Loucy (cell line): Measurements from ENCODE around the gene TMOD1.

Experiments
- H2AFZ ChIP-seq: fragments of 200-600 bp; sonication (generic); 2 replicates; pipeline ENCODE4 v1.6.0; 2016; ENCODE audit warnings: antibody characterized with exemption, mild to moderate bottlenecking, low read length, moderate library complexity
- H3F3A ChIP-seq: fragments of 200-600 bp; 2 replicates; pipeline ENCODE4 v1.6.0; 2016; ENCODE audit warnings: antibody characterized with exemption, low read depth, mild to moderate bottlenecking
- H3K27me3 ChIP-seq: fragments of 200-600 bp; sonication (generic); 2 replicates; pipeline ENCODE4 v1.6.1; 2014; ENCODE audit warnings: low read length, mild to moderate bottlenecking; ENCODE audit not compliant: insufficient read depth, poor library complexity, severe bottlenecking
- H3K36me3 ChIP-seq: fragments of 200-600 bp; sonication (generic); 2 replicates; pipeline ENCODE4 v1.6.1; 2016; ENCODE audit warnings: low read length; ENCODE audit not compliant: insufficient read depth
- H3K4me1 ChIP-seq: fragments of 200-600 bp; sonication (generic); 2 replicates; pipeline ENCODE4 v1.5.1; 2014; ENCODE audit warnings: low read length, mild to moderate bottlenecking; ENCODE audit not compliant: insufficient read depth, poor library complexity, severe bottlenecking
- H3K4me2 ChIP-seq: fragments of 200-600 bp; sonication (generic); 2 replicates; pipeline ENCODE4 v1.6.0; 2014; ENCODE audit warnings: antibody characterized with exemption, low read length, low read depth, mild to moderate bottlenecking; ENCODE audit not compliant: poor library complexity, severe bottlenecking
- H3K4me3 ChIP-seq: fragments of 200-600 bp; sonication (generic); 2 replicates; pipeline ENCODE4 v1.5.1; 2014; ENCODE audit warnings: low read length, mild to moderate bottlenecking, mixed read lengths; ENCODE audit not compliant: poor library complexity, severe bottlenecking
- H3K79me2 ChIP-seq: fragments of 200-600 bp; sonication (generic); 2 replicates; pipeline ENCODE4 v1.6.1; 2014; ENCODE audit warnings: low read length; ENCODE audit not compliant: insufficient read depth
- H3K9ac ChIP-seq: fragments of 200-600 bp; sonication (generic); 2 replicates; pipeline ENCODE4 v1.6.0; 2014; ENCODE audit warnings: mild to moderate bottlenecking, low read depth, low read length, moderate library complexity; ENCODE audit not compliant: poor library complexity, severe bottlenecking
- H3K9me2 ChIP-seq: fragments of 200-600 bp; sonication (generic); replicated peaks from 2 replicates; pipeline ENCODE4 v1.6.1; 2016; ENCODE audit warnings: low read depth, low read length, mixed read lengths
- H3K9me3 ChIP-seq: fragments of 200-600 bp; sonication (generic); 2 replicates; pipeline ENCODE4 v1.6.1; 2014; ENCODE audit warnings: mild to moderate bottlenecking, antibody characterized with exemption, low read length, low read depth; ENCODE audit not compliant: insufficient read depth
- H4K20me1 ChIP-seq: fragments of 200-600 bp; sonication (generic); 2 replicates; pipeline ENCODE4 v1.6.0; 2014; ENCODE audit warnings: antibody characterized with exemption, low read length, mild to moderate bottlenecking; ENCODE audit not compliant: insufficient read depth, poor library complexity, severe bottlenecking
- EZH2phosphoT487 ChIP-seq: fragments of 200-600 bp; IDR thresholded peaks from 2 replicates; pipeline ENCODE4 v1.6.1; 2018; ENCODE audit warnings: antibody characterized with exemption, mild to moderate bottlenecking, moderate library complexity, borderline replicate concordance
- TF ChIP-seq, protein P1 (sequence below): fragments of 200-600 bp; sonication (generic); conservative IDR thresholded peaks from 2 replicates; pipeline ENCODE4 v1.5.1; 2014; ENCODE audit warnings: mild to moderate bottlenecking, antibody characterized with exemption, low read length

The TMOD1 gene

DNA sequence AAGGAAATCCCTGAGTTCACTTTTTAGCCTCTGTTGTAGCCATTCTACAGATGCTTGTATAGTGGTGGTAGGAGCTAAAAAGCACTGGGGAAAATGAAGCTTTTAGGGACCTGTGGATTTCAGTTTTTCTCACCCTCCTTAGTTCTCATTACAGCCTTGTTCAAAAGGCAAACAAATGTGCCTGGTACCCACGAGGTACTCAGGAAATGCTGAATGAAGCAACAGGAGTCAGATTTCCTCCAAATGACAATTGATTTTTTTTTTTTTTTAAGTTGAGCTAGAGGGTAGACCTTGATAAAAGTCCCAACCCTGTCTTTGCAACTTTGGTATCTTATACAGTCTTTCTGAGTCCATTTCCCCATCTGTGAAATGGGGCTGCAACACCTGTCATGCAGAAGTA lies 21.3 kb upstream of the TMOD1 start:
- H3K9ac ChIP-seq, result no peak overlapping the region
- H3K36me3 ChIP-seq, result peaks cover 5% of the 10 kb centered on the region; the same call in 1 of the 2 replicates
- no peaks in the 10 kb centered on the region for H3K27me3 ChIP-seq
- no peaks in the 10 kb centered on the region for H4K20me1 ChIP-seq
- no peaks in the 10 kb centered on the region for H3F3A ChIP-seq
- no peaks in the 10 kb centered on the region for H3K9me2 ChIP-seq
- no peaks in the 10 kb centered on the region for H3K4me1 ChIP-seq
- no peak overlapping the region for H3K4me2 ChIP-seq
- no peak overlapping the region for H2AFZ ChIP-seq
- H3K4me3 ChIP-seq, result no peak overlapping the region
- no peaks in the 10 kb centered on the region for H3K79me2 ChIP-seq
- no peaks in the 10 kb centered on the region for H3K9me3 ChIP-seq
- no peak for TF ChIP-seq EZH2phosphoT487
- TF ChIP-seq, protein P1, sequence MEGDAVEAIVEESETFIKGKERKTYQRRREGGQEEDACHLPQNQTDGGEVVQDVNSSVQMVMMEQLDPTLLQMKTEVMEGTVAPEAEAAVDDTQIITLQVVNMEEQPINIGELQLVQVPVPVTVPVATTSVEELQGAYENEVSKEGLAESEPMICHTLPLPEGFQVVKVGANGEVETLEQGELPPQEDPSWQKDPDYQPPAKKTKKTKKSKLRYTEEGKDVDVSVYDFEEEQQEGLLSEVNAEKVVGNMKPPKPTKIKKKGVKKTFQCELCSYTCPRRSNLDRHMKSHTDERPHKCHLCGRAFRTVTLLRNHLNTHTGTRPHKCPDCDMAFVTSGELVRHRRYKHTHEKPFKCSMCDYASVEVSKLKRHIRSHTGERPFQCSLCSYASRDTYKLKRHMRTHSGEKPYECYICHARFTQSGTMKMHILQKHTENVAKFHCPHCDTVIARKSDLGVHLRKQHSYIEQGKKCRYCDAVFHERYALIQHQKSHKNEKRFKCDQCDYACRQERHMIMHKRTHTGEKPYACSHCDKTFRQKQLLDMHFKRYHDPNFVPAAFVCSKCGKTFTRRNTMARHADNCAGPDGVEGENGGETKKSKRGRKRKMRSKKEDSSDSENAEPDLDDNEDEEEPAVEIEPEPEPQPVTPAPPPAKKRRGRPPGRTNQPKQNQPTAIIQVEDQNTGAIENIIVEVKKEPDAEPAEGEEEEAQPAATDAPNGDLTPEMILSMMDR, result no peak

DNA sequence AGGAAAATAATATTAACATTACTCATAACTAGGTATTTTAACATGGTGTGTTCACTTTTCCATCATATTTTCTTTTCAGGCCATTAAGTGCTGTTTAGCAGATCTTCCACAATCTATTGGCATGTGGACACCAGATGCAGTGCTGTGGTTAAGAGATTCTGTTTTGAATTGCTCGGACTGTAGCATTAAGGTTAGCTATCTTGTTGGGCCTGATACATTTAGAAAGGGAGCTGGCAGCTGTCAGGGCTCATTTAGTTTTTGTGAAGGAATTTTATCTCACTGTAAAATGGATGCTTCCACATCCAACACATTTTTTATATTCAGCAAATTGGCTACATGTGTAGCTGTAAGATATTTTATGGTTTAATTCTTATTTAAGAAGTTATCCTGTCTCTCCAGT lies 20.7 kb upstream of the TMOD1 start:
- Histone ChIP-seq H4K20me1 (no peaks in the 10 kb centered on the region), H3K9ac (no peak overlapping the region), H3K4me3 (no peak overlapping the region), H3K4me1 (no peaks in the 10 kb centered on the region), H3K4me2 (no peak overlapping the region), H3K9me3 (no peaks in the 10 kb centered on the region), H3K9me2 (no peaks in the 10 kb centered on the region), H2AFZ (no peak overlapping the region), H3K79me2 (no peaks in the 10 kb centered on the region), H3F3A (no peaks in the 10 kb centered on the region), H3K36me3 (peaks cover 5% of the 10 kb centered on the region; the same call in 1 of the 2 replicates), H3K27me3 (no peaks in the 10 kb centered on the region)
- no peak for TF ChIP-seq EZH2phosphoT487
- TF ChIP-seq, protein P1, result no peak

DNA sequence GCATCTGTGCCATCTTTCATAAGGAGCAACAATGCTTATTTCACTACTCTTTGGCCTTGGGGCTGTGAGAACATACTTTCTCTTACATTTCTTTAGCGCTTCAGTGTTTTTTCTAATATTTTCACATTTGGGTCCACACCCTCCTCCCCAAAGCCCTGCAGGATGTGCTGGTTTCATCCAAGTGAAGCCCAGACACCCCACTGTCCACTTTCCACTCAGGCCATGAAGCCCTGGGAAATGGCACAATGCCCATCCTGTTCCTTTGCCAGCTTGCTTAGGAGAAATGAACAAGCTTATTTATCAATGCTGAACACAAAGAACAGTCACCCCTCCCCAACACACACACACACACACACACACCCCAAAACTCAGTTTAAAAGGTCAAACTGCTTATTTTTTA lies 17.3 kb upstream of the TMOD1 start:
- Histone ChIP-seq H3K4me2 (no peak overlapping the region), H3K4me1 (no peaks in the 10 kb centered on the region), H3K27me3 (no peaks in the 10 kb centered on the region), H3K4me3 (no peak overlapping the region), H3F3A (no peaks in the 10 kb centered on the region), H3K9me2 (no peaks in the 10 kb centered on the region), H3K9ac (no peak overlapping the region), H3K36me3 (peaks cover 5% of the 10 kb centered on the region; the same call in 1 of the 2 replicates), H3K79me2 (no peaks in the 10 kb centered on the region), H4K20me1 (no peaks in the 10 kb centered on the region), H3K9me3 (no peaks in the 10 kb centered on the region), H2AFZ (no peak overlapping the region)
- TF ChIP-seq EZH2phosphoT487, result no peak
- TF ChIP-seq, protein P1, result no peak
